Vagina (tissue), 2 donors: ENCODE data around the gene DDB1.

Experiments
- POLR2A ChIP-seq, 2 donors: fragments of 450-650 bp; IDR thresholded peaks; one replicate each; pipeline ENCODE4 v1.6.1; 2017; ENCODE audit warnings: antibody characterized with exemption in 2 of 2, mild to moderate bottlenecking in 2 of 2, moderate library complexity in 2 of 2
- POLR2AphosphoS5 ChIP-seq, 2 donors: sonication (generic); formaldehyde crosslinking; IDR thresholded peaks; one replicate each; pipeline ENCODE4 v1.9.0; 2017; ENCODE audit warnings: antibody characterized with exemption in 2 of 2, mild to moderate bottlenecking in 2 of 2, low read depth in 1 of 2; ENCODE audit not compliant: insufficient read depth in 1 of 2
- TF ChIP-seq, protein P1 (sequence below), 3 experiments: fragments of 450-650 bp in 2 of 3; fragments of 200-600 bp in 1 of 3; sonication (generic) in 1 of 3; IDR thresholded peaks; one replicate each; pipeline ENCODE4 v1.5.1; 2017 to 2019; ENCODE audit warnings: antibody characterized with exemption in 3 of 3, mild to moderate bottlenecking in 2 of 3, moderate library complexity in 2 of 3

DNA sequence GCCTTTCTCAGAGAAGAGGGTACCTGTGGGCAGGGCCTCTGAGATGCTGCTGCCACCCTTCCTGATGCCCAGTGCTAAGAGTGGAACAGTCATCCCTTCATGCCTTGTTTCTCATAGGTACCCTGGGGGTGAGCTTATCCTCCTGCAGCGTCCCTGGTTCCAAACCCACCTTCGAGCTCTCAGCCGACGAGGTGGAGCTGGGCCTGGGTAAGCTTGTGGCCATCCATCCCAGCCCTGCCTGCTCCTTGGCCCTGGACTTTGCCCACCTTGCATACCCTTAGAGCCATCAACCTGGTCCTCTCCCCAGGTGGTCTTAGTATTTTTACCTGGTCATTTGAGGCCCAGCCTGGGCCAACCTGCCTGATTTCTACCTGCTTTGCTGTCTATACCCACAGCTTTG lies 8.8 kb upstream of the DDB1 start:
- TF ChIP-seq POLR2A (IDR thresholded peaks at IDR 0.05) (no peak), POLR2AphosphoS5 (IDR thresholded peaks at IDR 0.05; ENCODE audit: insufficient read depth in 1 of 2, low read depth in 1 of 2) (no peak)
- TF ChIP-seq, protein P1, sequence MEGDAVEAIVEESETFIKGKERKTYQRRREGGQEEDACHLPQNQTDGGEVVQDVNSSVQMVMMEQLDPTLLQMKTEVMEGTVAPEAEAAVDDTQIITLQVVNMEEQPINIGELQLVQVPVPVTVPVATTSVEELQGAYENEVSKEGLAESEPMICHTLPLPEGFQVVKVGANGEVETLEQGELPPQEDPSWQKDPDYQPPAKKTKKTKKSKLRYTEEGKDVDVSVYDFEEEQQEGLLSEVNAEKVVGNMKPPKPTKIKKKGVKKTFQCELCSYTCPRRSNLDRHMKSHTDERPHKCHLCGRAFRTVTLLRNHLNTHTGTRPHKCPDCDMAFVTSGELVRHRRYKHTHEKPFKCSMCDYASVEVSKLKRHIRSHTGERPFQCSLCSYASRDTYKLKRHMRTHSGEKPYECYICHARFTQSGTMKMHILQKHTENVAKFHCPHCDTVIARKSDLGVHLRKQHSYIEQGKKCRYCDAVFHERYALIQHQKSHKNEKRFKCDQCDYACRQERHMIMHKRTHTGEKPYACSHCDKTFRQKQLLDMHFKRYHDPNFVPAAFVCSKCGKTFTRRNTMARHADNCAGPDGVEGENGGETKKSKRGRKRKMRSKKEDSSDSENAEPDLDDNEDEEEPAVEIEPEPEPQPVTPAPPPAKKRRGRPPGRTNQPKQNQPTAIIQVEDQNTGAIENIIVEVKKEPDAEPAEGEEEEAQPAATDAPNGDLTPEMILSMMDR (IDR thresholded peaks at IDR 0.05) = no peak
